GM19328 (cell line): Measurements from ENCODE around the gene CERS6.
"Not testable (repeated sequence)": the region's sequence is repeated elsewhere in the genome, so short reads cannot be mapped to it uniquely, and the experiment has no call there.

Experiments
- ATAC-seq: cut with Tn5 transposase; IDR thresholded peaks from one replicate; pipeline ENCODE4 v1.9.1; 2021; ENCODE audit warnings: mild to moderate bottlenecking, moderate library complexity; ENCODE audit not compliant: unreplicated experiment

CERS6 gene

GRCh38 chr2:168662651-168663208, 206.7 kb downstream of the CERS6 start:
- no peak for ATAC-seq

- ATAC-seq: no peak
These were observed 207.9 kb downstream of the CERS6 start for GRCh38 chr2:168663993-168664392.

DNA sequence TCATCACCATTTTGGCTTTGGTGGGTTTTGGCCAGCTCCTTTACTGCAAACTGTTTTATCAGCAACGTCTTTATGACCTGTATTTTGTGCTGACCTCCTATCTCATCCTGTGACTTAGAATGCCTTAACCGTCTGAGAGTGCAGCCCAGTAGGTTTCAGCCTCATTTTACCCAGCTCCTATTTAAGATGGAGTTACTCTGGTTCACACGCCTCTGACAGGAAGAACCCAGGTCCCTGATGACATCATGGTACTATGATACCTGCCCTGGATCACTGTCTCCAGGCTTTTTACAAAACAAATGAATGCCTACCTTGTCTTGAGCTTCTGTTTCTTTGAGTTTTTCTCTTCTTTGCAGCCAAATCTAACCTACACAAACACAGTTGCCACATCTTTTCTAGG, 208.6 kb downstream of the CERS6 start:
- not testable (repeated sequence) for ATAC-seq

DNA sequence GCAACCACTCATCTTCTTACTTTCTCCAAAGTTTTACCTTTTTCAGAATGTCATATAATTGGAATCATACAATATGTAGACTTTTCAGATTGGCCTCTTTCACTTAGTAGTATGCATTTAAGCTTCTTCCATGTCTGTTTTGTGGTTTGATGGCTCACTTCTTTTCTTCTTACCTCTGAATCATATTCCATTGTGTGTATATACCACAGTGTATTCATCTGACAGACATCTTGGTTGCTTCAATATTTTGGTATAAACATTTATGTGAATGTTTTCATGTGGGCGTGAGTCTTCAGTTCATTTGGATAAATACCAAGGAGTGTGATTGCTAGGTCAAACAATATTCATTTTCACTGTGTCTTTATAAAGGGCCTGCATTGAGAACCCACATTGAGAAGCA, 210.3 kb downstream of the CERS6 start:
- ATAC-seq: no peak

GRCh38 chr2:168667156-168667555, 211.1 kb downstream of the CERS6 start:
- no peak for ATAC-seq

- no peak for ATAC-seq
These were observed 213.1 kb downstream of the CERS6 start for GRCh38 chr2:168669151-168669550.

DNA sequence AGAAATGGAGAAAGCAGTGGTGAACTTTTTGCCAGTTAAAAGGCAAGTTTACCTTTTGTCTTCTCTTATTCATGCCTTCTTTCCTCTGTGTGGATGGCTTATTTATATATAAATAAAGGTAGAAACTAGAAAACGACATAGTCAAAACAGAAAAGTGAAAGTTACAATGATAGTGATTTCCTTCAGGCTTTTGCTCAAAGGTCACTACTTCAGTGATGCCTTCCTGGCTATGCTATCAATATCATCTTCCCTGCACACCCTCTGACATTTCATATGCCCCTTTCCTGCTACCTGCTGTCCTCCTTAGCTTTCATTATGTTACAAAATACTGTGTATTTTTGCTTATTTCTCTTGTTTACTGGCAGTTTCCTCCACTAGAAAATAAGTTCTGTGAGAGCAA, 214.4 kb downstream of the CERS6 start:
- ATAC-seq: no peak

- no peak for ATAC-seq
These were observed 215.9 kb downstream of the CERS6 start for GRCh38 chr2:168671932-168672331.

DNA sequence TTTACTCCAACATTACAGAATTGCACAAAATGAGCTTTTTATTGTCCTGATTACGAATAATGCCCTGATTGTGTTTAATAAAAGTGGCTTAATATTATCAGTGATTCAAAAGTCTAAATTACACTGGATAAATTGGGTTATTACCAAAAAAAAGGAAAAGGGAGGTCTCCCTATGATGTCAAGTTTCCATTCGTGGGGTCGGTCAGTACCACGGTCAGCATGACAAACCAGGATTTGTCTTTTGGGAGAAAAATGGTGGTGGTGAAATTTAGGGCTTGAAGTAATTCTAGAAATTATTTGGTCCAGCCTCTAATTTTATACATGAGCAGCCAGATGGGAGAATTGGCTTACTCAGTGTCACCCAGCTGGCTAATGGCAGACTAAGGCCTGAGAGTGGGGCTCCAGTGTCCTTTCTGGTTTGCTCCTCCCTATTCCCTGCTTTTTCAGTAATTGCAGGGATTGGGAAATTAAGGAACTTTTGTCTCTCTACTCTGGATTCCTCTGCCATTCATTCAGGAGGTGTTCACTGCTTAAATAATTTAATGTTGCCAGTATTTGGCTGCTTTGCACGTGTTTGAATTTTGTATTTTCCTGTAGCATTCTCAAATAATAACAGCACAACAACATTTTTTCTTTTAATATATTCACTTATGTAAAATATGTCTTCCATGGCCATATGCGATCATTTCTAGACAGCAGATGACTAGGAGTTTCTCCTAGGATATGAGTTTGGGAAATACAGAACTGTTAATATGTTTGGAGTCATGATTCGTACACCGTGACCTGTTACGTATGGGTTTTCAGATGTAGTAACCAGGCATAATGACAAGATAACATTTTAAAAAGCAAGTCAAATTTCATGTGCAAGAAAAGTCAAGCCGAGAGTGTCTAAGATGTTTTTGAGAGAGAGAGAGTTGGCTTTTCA, 217.5 kb downstream of the CERS6 start:
- ATAC-seq: no peak

DNA sequence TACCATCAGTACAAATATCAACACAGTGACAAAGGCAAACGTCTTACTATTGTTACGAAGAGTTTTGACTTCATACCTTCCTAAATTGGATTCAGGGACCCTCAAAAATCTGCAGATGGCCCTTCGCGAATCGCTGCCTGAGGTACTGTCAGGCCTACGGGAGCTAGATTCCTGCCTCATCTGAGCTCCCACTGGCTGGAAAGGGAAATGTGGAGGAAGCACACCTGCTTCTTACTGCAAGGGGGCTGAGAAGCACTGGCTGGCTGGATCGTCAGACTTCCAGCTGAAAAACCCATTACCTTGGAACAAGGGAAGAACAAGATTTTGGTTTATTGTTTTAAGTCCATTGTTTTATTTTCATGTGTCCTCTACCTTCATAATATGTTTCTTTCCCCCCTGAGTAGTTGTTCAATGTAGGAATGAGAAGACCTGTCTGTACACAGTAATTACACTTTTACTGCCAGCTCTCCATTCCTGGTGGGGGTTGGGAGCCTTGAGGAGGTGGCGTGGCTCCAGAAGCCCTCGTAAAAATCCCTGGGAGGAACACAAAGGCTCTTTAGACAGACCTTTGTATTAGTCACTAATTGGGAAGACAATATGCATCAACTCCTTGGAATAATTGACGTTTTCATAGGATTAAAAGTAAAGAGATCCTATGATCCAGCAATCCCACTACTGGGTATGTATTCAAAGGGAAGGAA, 222.2 kb downstream of the CERS6 start:
- ATAC-seq: no peak

DNA sequence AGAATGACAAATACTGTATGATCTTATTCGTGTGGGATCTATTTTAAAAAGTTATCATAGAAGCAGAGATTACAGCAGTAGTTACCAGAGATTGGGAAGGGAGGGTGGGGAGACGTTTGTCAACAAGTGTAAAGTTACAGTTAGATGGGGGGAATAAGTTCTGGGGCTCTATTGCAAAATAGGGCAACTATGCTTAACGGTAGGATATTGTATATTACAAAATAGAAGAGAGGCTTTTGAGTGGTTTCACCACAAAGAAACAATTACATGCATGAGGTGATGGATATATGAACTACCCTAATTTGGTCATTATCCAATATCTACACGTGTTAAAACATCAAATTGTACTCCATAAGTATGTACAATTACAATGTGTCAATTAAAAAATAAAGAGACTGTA, 223.0 kb downstream of the CERS6 start:
- no peak for ATAC-seq

GRCh38 chr2:168679741-168680310, 223.8 kb downstream of the CERS6 start:
- ATAC-seq: no peak

DNA sequence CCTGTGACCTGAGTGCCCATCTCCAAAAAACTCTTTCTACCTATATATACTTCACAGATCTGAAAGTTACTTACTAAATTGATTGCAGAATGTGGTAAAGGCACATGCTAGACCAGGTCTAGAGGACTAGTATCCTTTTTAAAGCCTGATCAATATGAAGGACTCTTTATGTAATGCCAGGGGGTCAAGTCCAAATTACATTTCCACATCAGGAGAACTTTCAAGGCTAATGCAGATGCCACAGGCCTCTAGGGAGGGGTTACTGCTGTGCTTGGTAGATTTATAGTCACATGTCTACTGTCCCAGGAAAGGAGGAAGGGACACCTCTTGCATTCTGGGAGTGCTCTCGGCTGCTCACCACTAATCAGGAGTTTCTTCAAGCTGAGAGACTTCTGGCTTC, 227.9 kb downstream of the CERS6 start:
- ATAC-seq: no peak

DNA sequence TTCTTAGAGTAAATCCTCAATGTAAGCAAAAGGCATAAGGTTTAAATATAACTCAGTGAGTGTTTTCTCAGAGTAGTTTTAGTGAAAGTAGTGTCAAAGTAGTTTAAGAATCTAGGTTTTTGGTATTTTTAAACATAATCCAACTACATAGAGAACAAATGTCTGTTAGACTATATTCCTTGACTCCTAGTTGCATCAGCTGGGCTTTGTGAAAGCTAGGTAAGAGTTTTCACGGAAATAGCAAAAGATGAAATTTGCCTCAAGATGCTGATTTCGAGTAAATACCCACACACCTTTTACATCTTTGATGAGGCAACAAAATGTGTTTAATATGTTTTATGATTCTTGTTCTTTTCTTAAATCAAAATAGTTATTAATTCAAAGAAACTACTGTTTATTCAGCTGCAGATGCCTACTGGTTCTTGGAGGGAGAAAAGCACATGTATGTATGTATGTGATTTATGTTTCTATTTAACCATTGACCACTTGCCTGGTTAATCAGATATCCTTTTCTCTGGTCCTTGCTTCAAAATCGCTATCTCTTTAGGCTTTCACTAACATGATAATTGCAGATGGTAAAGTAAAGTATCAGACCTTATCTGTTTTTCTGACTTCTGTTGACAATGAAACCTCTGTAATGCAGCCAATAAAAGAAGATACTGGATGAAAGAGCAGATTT, 229.0 kb downstream of the CERS6 start:
- no peak for ATAC-seq

GRCh38 chr2:168685600-168686451, 229.8 kb downstream of the CERS6 start:
- no peak for ATAC-seq

- no peak for ATAC-seq
These were observed 230.6 kb downstream of the CERS6 start for GRCh38 chr2:168686452-168687191.

DNA sequence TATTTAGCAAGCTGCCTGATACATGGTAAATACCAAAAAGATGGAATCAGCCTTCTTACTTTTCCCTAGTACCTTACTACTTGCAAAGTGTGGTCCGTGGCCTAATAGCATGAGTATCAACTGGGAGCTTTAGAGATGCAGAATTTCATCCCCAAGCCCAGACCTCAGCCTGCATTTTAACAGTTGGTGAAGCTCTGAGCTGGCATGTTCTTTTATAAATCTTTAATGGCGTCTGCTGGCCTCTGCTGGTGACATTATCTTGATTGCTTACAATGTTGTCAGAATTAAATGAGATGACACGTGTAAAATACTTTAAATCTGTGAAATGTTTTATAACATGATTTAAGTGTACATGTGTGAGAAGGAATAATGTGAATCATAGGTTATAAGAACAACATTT, 231.2 kb downstream of the CERS6 start:
- no peak for ATAC-seq

DNA sequence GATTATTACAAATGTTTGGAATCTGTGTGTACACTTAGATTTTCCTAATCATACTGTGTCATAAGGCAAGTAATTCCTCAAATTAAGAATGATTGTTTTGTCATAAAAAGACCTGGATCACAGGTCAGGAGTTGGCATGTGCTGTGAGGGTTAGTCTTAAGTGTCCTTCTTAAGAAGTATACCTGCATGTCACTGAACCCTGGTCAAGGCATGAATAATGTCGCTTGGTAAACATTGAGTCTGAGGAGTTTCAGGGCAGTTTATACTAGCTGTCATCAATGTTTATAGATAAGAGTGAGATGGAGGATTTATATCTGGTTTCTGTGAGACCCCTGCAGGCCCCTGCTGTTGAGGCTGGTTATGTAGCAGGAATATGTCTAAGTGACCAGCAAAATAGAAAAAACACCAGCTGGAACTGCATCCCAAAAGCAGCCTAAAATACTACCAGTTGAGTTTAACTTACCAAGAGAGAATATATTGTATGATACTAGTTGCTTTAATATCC, 234.4 kb downstream of the CERS6 start:
- ATAC-seq: no peak

DNA sequence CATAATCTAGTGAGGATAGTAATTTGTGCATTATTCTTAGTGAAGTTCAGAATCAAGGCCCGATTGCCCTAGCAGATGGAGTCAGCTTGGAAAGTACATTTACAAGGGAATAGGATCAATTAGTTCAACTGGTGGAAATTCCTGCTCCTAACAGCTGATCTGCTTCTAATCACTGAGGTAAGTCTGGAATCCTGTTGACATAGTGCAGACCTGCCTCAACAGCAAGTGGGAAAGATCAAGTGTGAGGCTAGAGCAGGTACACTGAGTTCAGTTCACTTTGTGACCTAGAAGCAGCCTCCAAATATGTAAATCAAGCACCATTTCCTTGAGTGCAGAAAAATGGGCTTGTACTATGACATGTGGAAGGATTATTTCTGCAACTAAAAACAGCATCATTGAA, 235.1 kb downstream of the CERS6 start:
- ATAC-seq: no peak
